Large intestine (tissue), 3 donors: ENCODE data around the gene FCN1. TPM values are rescaled to one million over a fixed set of nuclear protein-coding genes. Genes with fewer than 3 reads are reported as not detected.

ENCODE experiments used
- DNase-seq, 2 donors: peaks; one replicate each; pipeline versions ENCODE4 v3.0.0 to v3.0.0-alpha.2; 2013
- H3K27ac ChIP-seq: one replicate; pipeline ENCODE4 v1.5.1; 2013; ENCODE audit warnings: low read length
- H3K27me3 ChIP-seq: 2 replicates; pipeline ENCODE4 v1.6.1; 2013; ENCODE audit warnings: low read length; ENCODE audit not compliant: control insufficient read depth, insufficient read depth
- H3K36me3 ChIP-seq: 2 replicates; pipeline ENCODE4 v1.6.1; 2013; ENCODE audit warnings: low read length; ENCODE audit not compliant: control insufficient read depth, insufficient read depth
- H3K4me1 ChIP-seq: one replicate; pipeline ENCODE4 v1.6.1; 2013; ENCODE audit warnings: low read length; ENCODE audit not compliant: control insufficient read depth, insufficient read depth
- H3K4me3 ChIP-seq: one replicate; pipeline ENCODE4 v1.5.1; 2013; ENCODE audit warnings: low read length
- H3K9me3 ChIP-seq: one replicate; pipeline ENCODE4 v1.6.1; 2013; ENCODE audit warnings: mild to moderate bottlenecking, low read depth, low read length, moderate library complexity; ENCODE audit not compliant: control insufficient read depth
- WGBS: methylation state at CpG from one replicate; pipeline ENCODE4 v1.1.5; 2013; ENCODE audit warnings: low lambda C conversion rate; ENCODE audit not compliant: insufficient coverage; 5-methylcytosine and 5-hydroxymethylcytosine counted together
- polyA plus RNA-seq: library from polyadenylated mRNA; unstranded; fragments of 120-200 nt; gene quantifications from one replicate; pipeline ENCODE4 v1.2.1, GENCODE V29; 2013

The FCN1 gene
- polyA plus RNA-seq, 1 donor: 0.55 TPM

GRCh38 chr9:134943411-134943810, 25.7 kb upstream of the FCN1 start:
- Histone ChIP-seq H3K9me3 (peaks cover 4% of the 10 kb centered on the region), H3K36me3 (no peaks in the 10 kb centered on the region), H3K4me3 (no peak overlapping the region), H3K27ac (no peak overlapping the region), H3K4me1 (no peaks in the 10 kb centered on the region), H3K27me3 (peaks cover 6% of the 10 kb centered on the region)
- no CpG with 5 or more reads among the region's 13 CpGs for WGBS
- DNase-seq: no peak

GRCh38 chr9:134942788-134943184, 25.1 kb upstream of the FCN1 start:
- peaks cover 6% of the 10 kb centered on the region for H3K27me3 ChIP-seq
- DNase-seq: no peak
- no peak overlapping the region for H3K4me3 ChIP-seq
- H3K4me1 ChIP-seq: no peaks in the 10 kb centered on the region
- peaks cover 4% of the 10 kb centered on the region for H3K9me3 ChIP-seq
- no peaks in the 10 kb centered on the region for H3K36me3 ChIP-seq
- WGBS: 81% methylated on average over 7 of the region's 8 CpGs
- no peak overlapping the region for H3K27ac ChIP-seq

GRCh38 chr9:134942011-134942787, 24.5 kb upstream of the FCN1 start:
- DNase-seq: no peak
- Histone ChIP-seq H3K4me3 (no peak overlapping the region), H3K36me3 (no peaks in the 10 kb centered on the region), H3K27me3 (peaks cover 6% of the 10 kb centered on the region), H3K27ac (no peak overlapping the region), H3K9me3 (peaks cover 4% of the 10 kb centered on the region), H3K4me1 (no peaks in the 10 kb centered on the region)
- 43% methylated on average over 1 of the region's 27 CpGs for WGBS

GRCh38 chr9:134940236-134941208, 22.8 kb upstream of the FCN1 start:
- Histone ChIP-seq H3K36me3 (no peaks in the 10 kb centered on the region), H3K27ac (no peak overlapping the region), H3K27me3 (peaks cover 8% of the 10 kb centered on the region), H3K4me1 (no peaks in the 10 kb centered on the region), H3K4me3 (no peak overlapping the region), H3K9me3 (no peaks in the 10 kb centered on the region)
- no peak for DNase-seq
- no CpG with 5 or more reads among the region's 27 CpGs for WGBS

- Histone ChIP-seq H3K4me3 (no peak overlapping the region), H3K4me1 (no peaks in the 10 kb centered on the region), H3K27me3 (peaks cover 15% of the 10 kb centered on the region), H3K27ac (no peak overlapping the region), H3K36me3 (no peaks in the 10 kb centered on the region), H3K9me3 (no peaks in the 10 kb centered on the region)
- no CpG with 5 or more reads among the region's 11 CpGs for WGBS
- no peak for DNase-seq
These were observed 22.1 kb upstream of the FCN1 start for GRCh38 chr9:134939836-134940235.

- DNase-seq: no peak
- H3K27me3 ChIP-seq: peaks cover 18% of the 10 kb centered on the region
- WGBS: 92% methylated on average over 2 of the region's 16 CpGs
These were observed 21.5 kb upstream of the FCN1 start for GRCh38 chr9:134939080-134939733.

GRCh38 chr9:134938346-134939079, 20.8 kb upstream of the FCN1 start:
- Histone ChIP-seq H3K4me3 (no peak overlapping the region), H3K36me3 (no peaks in the 10 kb centered on the region), H3K9me3 (no peaks in the 10 kb centered on the region), H3K4me1 (no peaks in the 10 kb centered on the region), H3K27ac (no peak overlapping the region), H3K27me3 (peaks cover 16% of the 10 kb centered on the region)
- no peak for DNase-seq
- WGBS: no CpG with 5 or more reads among the region's 21 CpGs

More at GRCh38 chr9:134939080-134939733, 21.5 kb upstream of the FCN1 start:
- Histone ChIP-seq H3K4me3 (no peak overlapping the region), H3K27ac (no peak overlapping the region), H3K9me3 (no peaks in the 10 kb centered on the region), H3K36me3 (no peaks in the 10 kb centered on the region), H3K4me1 (no peaks in the 10 kb centered on the region)

GRCh38 chr9:134937566-134938345, 20.0 kb upstream of the FCN1 start:
- WGBS: no CpG with 5 or more reads among the region's 11 CpGs
- H3K36me3 ChIP-seq: no peaks in the 10 kb centered on the region
- H3K27ac ChIP-seq: no peak overlapping the region
- no peak overlapping the region for H3K4me3 ChIP-seq
- no peaks in the 10 kb centered on the region for H3K9me3 ChIP-seq
- H3K4me1 ChIP-seq: no peaks in the 10 kb centered on the region
- DNase-seq: no peak
- H3K27me3 ChIP-seq: peaks cover 16% of the 10 kb centered on the region

- H3K27me3 ChIP-seq: peaks cover 15% of the 10 kb centered on the region
- H3K27ac ChIP-seq: no peak overlapping the region
- no peaks in the 10 kb centered on the region for H3K36me3 ChIP-seq
- DNase-seq: no peak
- no peaks in the 10 kb centered on the region for H3K4me1 ChIP-seq
- H3K9me3 ChIP-seq: no peaks in the 10 kb centered on the region
- no CpG with 5 or more reads among the region's 9 CpGs for WGBS
- no peak overlapping the region for H3K4me3 ChIP-seq
These were observed 19.4 kb upstream of the FCN1 start for GRCh38 chr9:134937164-134937555.
